Measurements from ENCODE around the gene CCDC27.

Gene CCDC27

GRCh38 chr1:3746830-3747521, 5.3 kb upstream of the CCDC27 start:
- peak; percentile 97 for ATAC-seq
- TF ChIP-seq ZNF70 (CRISPR knock-in tag; IDR thresholded peaks at IDR 0.05) (no peak), CSDC2 (CRISPR knock-in tag; IDR thresholded peaks at IDR 0.05) (no peak), ZFP30 (CRISPR knock-in tag; IDR thresholded peaks at IDR 0.05) (no peak), ZFP3 (CRISPR knock-in tag; IDR thresholded peaks at IDR 0.05) (no peak), PPARA (CRISPR knock-in tag; IDR thresholded peaks at IDR 0.05; ENCODE audit: borderline replicate concordance) (no peak), BACH2 (CRISPR knock-in tag; IDR thresholded peaks at IDR 0.05; ENCODE audit: borderline replicate concordance) (no peak), ISL1 (CRISPR knock-in tag; IDR thresholded peaks at IDR 0.05) (no peak), ZNF8 (CRISPR knock-in tag; IDR thresholded peaks at IDR 0.05) (no peak), TCF4 (CRISPR knock-in tag; IDR thresholded peaks at IDR 0.05; ENCODE audit: borderline replicate concordance) (no peak), ZNF565 (CRISPR knock-in tag; conservative IDR thresholded peaks at IDR 0.05; ENCODE audit: low read depth) (no peak), RARB (CRISPR knock-in tag; IDR thresholded peaks at IDR 0.05) (no peak), ARNTL (CRISPR knock-in tag; IDR thresholded peaks at IDR 0.05; ENCODE audit: borderline replicate concordance, low read depth) (no peak), TOX (CRISPR knock-in tag; IDR thresholded peaks at IDR 0.05; ENCODE audit: borderline replicate concordance) (no peak), GLIS3 (CRISPR knock-in tag; IDR thresholded peaks at IDR 0.05) (no peak)
- TF ChIP-seq, protein P1, sequence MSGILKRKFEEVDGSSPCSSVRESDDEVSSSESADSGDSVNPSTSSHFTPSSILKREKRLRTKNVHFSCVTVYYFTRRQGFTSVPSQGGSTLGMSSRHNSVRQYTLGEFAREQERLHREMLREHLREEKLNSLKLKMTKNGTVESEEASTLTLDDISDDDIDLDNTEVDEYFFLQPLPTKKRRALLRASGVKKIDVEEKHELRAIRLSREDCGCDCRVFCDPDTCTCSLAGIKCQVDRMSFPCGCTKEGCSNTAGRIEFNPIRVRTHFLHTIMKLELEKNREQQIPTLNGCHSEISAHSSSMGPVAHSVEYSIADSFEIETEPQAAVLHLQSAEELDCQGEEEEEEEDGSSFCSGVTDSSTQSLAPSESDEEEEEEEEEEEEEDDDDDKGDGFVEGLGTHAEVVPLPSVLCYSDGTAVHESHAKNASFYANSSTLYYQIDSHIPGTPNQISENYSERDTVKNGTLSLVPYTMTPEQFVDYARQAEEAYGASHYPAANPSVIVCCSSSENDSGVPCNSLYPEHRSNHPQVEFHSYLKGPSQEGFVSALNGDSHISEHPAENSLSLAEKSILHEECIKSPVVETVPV (CRISPR knock-in tag; IDR thresholded peaks at IDR 0.05) = no peak
- TF ChIP-seq, protein P2, sequence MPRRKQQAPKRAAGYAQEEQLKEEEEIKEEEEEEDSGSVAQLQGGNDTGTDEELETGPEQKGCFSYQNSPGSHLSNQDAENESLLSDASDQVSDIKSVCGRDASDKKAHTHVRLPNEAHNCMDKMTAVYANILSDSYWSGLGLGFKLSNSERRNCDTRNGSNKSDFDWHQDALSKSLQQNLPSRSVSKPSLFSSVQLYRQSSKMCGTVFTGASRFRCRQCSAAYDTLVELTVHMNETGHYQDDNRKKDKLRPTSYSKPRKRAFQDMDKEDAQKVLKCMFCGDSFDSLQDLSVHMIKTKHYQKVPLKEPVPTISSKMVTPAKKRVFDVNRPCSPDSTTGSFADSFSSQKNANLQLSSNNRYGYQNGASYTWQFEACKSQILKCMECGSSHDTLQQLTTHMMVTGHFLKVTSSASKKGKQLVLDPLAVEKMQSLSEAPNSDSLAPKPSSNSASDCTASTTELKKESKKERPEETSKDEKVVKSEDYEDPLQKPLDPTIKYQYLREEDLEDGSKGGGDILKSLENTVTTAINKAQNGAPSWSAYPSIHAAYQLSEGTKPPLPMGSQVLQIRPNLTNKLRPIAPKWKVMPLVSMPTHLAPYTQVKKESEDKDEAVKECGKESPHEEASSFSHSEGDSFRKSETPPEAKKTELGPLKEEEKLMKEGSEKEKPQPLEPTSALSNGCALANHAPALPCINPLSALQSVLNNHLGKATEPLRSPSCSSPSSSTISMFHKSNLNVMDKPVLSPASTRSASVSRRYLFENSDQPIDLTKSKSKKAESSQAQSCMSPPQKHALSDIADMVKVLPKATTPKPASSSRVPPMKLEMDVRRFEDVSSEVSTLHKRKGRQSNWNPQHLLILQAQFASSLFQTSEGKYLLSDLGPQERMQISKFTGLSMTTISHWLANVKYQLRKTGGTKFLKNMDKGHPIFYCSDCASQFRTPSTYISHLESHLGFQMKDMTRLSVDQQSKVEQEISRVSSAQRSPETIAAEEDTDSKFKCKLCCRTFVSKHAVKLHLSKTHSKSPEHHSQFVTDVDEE (CRISPR knock-in tag; IDR thresholded peaks at IDR 0.05) = no peak
- TF ChIP-seq, protein P3, sequence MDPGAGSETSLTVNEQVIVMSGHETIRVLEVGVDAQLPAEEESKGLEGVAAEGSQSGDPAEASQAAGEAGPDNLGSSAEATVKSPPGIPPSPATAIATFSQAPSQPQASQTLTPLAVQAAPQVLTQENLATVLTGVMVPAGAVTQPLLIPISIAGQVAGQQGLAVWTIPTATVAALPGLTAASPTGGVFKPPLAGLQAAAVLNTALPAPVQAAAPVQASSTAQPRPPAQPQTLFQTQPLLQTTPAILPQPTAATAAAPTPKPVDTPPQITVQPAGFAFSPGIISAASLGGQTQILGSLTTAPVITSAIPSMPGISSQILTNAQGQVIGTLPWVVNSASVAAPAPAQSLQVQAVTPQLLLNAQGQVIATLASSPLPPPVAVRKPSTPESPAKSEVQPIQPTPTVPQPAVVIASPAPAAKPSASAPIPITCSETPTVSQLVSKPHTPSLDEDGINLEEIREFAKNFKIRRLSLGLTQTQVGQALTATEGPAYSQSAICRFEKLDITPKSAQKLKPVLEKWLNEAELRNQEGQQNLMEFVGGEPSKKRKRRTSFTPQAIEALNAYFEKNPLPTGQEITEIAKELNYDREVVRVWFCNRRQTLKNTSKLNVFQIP (CRISPR knock-in tag; IDR thresholded peaks at IDR 0.05; ENCODE audit: borderline replicate concordance, low read depth) = no peak
- TF ChIP-seq, protein P4, sequence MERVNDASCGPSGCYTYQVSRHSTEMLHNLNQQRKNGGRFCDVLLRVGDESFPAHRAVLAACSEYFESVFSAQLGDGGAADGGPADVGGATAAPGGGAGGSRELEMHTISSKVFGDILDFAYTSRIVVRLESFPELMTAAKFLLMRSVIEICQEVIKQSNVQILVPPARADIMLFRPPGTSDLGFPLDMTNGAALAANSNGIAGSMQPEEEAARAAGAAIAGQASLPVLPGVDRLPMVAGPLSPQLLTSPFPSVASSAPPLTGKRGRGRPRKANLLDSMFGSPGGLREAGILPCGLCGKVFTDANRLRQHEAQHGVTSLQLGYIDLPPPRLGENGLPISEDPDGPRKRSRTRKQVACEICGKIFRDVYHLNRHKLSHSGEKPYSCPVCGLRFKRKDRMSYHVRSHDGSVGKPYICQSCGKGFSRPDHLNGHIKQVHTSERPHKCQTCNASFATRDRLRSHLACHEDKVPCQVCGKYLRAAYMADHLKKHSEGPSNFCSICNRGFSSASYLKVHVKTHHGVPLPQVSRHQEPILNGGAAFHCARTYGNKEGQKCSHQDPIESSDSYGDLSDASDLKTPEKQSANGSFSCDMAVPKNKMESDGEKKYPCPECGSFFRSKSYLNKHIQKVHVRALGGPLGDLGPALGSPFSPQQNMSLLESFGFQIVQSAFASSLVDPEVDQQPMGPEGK (CRISPR knock-in tag; IDR thresholded peaks at IDR 0.05; ENCODE audit: borderline replicate concordance) = no peak
- TF ChIP-seq, protein P5, sequence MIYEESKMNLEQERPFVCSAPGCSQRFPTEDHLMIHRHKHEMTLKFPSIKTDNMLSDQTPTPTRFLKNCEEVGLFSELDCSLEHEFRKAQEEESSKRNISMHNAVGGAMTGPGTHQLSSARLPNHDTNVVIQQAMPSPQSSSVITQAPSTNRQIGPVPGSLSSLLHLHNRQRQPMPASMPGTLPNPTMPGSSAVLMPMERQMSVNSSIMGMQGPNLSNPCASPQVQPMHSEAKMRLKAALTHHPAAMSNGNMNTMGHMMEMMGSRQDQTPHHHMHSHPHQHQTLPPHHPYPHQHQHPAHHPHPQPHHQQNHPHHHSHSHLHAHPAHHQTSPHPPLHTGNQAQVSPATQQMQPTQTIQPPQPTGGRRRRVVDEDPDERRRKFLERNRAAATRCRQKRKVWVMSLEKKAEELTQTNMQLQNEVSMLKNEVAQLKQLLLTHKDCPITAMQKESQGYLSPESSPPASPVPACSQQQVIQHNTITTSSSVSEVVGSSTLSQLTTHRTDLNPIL (CRISPR knock-in tag; IDR thresholded peaks at IDR 0.05; ENCODE audit: low read depth) = no peak

- TF ChIP-seq ZFP3 (CRISPR knock-in tag; IDR thresholded peaks at IDR 0.05) (no peak), TCF4 (CRISPR knock-in tag; IDR thresholded peaks at IDR 0.05; ENCODE audit: borderline replicate concordance) (no peak), ZNF70 (CRISPR knock-in tag; IDR thresholded peaks at IDR 0.05) (no peak), CSDC2 (CRISPR knock-in tag; IDR thresholded peaks at IDR 0.05) (no peak), ISL1 (CRISPR knock-in tag; IDR thresholded peaks at IDR 0.05) (no peak), ZC3H10 (CRISPR knock-in tag; IDR thresholded peaks at IDR 0.05) (no peak), SNAI2 (CRISPR knock-in tag; IDR thresholded peaks at IDR 0.05) (no peak), ZNF565 (CRISPR knock-in tag; conservative IDR thresholded peaks at IDR 0.05; ENCODE audit: low read depth) (no peak), GLIS3 (CRISPR knock-in tag; IDR thresholded peaks at IDR 0.05) (no peak), ESRRG (CRISPR knock-in tag; IDR thresholded peaks at IDR 0.05) (no peak)
- TF ChIP-seq, protein P3 (CRISPR knock-in tag; IDR thresholded peaks at IDR 0.05; ENCODE audit: borderline replicate concordance, low read depth) = no peak
- TF ChIP-seq, protein P4 (CRISPR knock-in tag; IDR thresholded peaks at IDR 0.05; ENCODE audit: borderline replicate concordance) = no peak
- ATAC-seq = no peak
These were observed 4.8 kb upstream of the CCDC27 start for GRCh38 chr1:3747522-3747848.

All from SK-N-SH treated with all-trans-retinoic acid at 6 μM for 48 hours (cell line).